C4-2B (cell line): ENCODE data around the gene SLC49A3.

Source experiments
- ZFX ChIP-seq: fragments of 450-650 bp; IDR thresholded peaks from 2 replicates; pipeline ENCODE4 v1.6.1; 2017
- TF ChIP-seq, protein P1 (sequence below): fragments of 450-650 bp; conservative IDR thresholded peaks from 2 replicates; pipeline ENCODE4 v1.5.1; 2017; ENCODE audit warnings: mild to moderate bottlenecking

DNA sequence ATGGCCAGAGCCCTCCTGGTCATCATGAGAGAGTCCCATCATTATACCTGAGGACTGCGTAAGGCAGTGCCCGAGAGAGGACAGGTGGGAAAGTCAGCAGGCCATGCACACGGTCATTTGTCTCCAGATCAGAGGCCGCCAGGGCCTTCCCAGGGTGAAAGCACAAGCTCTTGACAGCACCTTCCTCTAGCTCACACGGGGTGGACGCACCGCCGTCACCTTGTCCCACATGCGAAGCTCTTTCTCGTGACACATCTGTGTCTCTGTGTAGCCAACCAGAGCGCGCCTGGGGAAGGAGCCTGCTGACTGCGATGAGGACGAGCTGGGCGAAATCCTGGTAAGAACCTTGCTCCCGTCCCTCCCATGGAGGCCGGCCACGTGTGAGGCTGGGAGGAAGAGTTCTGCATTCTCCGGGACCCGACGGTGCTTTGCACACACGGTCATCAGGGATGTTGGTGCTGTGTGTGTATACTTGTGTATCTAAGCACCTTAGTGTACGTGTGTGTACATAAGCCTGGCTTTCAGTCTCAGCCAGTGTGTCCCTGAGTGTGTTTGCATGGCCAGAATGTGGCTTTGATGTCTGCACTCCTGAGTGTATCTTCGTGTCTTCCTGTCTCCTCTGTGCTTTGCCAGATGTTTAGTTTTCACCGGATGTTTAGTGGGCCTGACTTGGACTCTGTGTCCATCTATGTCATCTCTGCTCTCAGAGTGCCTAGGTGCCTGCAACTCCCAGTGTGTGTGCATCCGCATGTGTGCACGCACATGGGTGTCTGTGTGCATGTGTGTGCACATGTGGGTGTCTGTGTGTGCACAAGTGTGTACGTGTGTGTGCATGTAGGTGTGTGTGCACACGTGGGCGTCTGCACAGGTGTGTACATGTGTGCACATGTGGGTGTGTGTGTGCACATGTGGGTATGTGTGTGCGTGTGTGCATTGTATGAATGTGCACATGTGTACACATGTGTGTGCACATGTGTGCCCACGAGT is 30.0 kb downstream of the SLC49A3 start:
- TF ChIP-seq, protein P1, sequence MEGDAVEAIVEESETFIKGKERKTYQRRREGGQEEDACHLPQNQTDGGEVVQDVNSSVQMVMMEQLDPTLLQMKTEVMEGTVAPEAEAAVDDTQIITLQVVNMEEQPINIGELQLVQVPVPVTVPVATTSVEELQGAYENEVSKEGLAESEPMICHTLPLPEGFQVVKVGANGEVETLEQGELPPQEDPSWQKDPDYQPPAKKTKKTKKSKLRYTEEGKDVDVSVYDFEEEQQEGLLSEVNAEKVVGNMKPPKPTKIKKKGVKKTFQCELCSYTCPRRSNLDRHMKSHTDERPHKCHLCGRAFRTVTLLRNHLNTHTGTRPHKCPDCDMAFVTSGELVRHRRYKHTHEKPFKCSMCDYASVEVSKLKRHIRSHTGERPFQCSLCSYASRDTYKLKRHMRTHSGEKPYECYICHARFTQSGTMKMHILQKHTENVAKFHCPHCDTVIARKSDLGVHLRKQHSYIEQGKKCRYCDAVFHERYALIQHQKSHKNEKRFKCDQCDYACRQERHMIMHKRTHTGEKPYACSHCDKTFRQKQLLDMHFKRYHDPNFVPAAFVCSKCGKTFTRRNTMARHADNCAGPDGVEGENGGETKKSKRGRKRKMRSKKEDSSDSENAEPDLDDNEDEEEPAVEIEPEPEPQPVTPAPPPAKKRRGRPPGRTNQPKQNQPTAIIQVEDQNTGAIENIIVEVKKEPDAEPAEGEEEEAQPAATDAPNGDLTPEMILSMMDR = no peak
- TF ChIP-seq ZFX = no peak
